HG03196 (cell line): ENCODE results near the gene PRR9.
"Not testable (repeated sequence)": the region's sequence is repeated elsewhere in the genome, so short reads cannot be mapped to it uniquely, and the experiment has no call there.

Source experiments
- ATAC-seq: cut with Tn5 transposase; IDR thresholded peaks from one replicate; pipeline ENCODE4 v1.9.1; 2021; ENCODE audit not compliant: unreplicated experiment

PRR9 gene, protein sequence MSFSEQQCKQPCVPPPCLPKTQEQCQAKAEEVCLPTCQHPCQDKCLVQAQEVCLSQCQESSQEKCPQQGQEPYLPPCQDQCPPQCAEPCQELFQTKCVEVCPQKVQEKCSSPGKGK

DNA sequence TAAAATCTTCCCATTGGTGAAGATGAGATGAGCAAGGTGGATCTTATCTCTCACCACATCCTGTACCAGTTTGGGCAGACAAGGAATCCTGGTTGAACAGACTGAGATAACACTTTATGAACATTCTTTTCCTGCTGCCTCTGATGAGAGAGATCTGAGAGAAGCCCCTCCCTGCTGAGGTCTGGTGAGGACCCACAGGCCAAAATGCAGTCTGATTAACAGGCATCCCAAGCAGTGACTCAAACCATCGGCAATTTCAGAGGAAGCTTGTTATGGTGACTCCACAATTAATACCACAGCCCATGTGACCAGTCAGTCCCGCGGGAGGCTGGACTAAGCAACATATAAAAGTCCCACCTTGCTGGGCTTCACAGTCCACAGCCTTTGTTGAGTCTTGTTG is at the start of gene PRR9:
TSS of gene PRR9 (plus strand) at position 373 of the 400 bp plus-strand sequence. CDS start 561 bp downstream, outside the sequence.
- ATAC-seq: no peak

DNA sequence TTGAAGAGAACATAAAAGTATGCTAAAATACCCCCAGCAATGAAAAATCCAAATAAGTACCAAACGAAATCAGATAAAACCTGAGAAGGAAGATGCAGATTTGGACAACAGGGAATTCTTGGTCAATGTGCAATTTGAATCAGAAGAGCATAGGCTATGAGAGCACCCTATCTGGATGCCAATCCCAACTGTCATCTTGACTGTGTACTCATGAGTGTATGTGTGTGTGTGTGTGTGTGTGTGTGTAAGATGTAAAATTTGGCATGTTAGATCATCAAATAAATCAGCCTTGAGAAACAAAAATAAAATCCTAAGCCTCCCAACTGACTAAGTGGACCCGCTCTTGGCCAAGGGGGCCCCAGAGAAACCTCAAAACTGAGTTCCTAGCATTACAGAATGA is 48.7 kb upstream of the PRR9 start:
- ATAC-seq: no peak

DNA sequence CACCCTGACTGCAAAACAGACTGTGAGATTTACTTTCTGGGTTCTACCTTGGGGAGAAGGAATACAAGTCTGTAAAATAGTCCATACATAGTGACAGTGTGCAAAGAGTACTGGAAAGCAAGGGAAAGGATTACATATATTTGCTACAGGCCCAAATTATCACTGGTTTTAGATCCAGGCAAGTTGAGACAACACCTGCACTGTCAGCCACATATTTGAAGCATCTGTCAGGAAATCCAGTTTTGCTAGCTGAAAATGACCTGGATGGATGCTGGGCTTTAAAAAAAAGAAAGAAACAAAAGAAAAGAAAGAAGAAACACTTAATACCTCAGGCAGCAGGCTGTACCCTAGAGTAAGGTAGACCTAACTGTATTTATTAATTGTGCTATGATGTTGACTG is 42.8 kb upstream of the PRR9 start:
- no peak for ATAC-seq

DNA sequence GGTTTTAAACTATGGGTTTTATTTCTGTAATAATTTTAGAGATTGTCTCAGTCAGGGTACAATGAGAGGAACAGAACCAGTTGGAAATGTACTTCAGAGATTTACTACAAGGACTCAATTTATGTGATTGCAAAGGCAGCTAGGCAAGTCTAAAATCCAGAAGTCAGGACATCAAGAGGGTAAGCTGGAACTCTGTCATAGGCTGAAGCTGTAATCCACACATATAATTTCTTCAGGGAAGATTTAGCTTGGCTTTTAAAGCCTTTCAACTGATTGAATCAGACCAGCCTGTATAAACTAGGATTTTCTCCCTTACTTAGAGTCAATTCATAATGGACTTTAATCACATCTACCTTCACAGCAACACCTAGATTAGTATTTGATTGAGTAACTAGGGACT is 38.5 kb upstream of the PRR9 start:
- no peak for ATAC-seq

DNA sequence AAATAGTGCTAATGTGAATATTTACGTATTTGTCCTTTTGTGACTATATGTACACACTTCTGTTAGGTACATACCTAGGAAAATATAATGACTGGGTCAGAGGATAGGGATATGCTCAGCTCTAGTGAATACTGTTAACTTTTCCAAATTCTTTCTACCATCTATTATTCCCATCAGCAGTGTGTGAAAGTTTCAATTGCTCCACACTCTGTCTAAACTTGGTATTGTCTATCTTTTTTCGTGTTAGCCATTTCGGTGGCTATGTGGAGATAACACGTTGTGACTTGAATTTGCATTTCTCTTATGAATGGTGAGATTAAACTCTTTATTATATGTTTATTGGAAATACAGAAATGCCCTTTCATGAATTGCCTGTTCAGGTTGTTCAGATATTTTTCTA is 36.8 kb upstream of the PRR9 start:
- no peak for ATAC-seq

DNA sequence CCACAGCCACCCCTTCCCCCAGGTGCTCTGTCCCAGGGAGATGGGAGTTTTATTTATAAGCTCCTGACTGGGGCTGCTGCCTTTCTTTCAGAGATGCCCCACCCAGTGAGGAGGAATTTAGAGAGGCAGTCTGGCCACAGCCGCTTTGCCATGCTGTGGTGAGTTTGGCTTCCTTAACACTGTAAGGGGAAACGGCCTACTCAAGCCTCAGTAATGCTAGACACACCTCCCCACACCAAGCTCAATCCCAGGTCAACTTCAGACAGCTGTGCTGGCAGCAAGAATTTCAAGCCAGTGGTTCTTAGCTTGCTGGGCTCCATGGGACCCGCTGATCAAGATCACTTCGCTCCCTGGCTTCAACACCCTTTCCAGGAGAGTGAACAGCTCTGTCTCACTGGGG is 29.1 kb upstream of the PRR9 start:
- ATAC-seq: not testable (repeated sequence)

DNA sequence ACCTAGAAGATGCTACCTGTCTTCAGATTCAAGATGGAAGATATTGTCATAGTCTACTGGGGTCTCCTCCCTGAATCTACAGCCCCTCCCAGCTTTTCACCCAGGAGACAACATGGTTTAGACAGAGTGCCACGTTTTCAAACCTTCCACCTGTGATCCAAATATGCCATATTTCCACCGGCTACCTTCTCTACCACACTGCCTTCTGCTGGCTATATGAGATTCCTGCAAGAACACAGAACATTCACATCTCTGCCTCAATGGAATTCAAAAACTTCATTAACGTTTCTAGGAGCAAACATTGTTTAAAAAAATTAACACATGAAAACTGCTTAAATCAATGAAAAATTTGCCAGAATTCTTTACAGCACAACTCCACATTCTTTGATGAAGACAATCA is 27.0 kb upstream of the PRR9 start:
- ATAC-seq: no peak

DNA sequence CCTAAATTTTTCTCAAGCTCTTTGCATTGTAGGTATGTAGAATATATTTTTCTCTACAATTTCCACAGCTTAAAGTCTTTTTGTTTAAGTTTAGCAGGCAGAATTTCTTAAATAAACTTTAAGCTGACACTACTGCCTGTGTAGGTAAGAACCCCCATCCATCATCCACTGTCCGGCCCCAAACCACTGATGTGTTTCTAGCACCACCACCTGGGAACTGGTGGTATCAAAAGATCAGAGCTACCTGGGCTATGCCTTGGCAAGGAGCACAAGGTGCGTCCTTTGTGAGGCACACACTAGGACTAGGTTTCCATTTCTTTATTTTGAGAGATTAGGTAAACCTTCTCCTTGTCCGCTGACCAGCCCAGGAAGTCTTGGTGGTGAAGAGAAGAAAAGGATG is 24.7 kb upstream of the PRR9 start:
- no peak for ATAC-seq

DNA sequence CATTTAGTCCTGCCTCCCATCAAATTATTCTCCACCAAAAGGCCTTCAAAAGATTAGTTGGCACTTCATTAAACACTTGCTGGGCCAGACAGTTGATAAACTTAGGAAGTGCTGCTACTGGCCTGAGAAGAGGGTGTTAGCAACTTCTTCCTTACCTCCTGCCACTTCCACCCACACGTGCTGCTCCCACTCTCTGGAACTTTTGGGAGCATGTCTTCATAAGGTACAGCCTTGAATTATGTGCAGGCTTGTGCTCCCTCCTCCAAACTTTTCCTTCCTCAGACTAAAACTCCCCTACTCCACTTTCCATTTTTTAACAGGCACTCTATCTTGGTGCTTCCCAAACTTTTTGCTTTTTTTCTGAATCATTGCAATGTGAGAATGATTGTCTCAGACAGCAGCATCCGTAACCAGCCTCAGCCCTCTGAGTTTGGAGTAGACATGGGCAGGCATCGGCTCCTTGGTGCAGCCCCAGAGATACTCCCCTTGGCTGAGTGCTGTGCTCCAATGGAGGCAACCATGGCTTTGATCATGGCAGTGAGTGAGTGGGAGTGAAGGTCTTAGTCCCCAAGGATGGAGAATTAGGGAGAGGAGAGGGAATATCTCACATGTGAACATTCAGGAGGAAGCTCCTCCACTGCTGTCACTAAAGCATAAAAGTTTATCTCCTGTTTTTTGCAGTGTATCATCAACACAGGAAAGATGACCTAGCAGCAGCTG is 22.9 kb upstream of the PRR9 start:
- ATAC-seq: no peak

DNA sequence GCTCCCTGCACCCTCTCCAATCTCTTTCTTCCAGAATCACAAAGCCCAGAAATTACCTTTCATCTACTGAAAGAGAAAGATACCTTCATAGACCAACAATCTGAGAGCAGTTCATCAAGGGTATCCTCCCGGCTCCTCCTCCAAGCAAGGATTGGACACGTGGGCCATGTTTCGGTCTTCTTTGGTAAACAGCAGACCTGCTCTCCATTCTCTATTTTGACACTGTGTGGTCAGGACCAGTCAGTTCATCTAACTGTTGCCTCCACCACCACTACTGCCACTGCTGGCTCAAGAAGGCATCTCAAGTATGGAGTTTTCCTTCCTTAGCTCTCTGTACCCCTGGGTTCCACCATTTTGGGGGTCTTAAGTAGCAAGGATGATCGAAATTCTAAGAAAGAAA is 22.2 kb upstream of the PRR9 start:
- no peak for ATAC-seq

DNA sequence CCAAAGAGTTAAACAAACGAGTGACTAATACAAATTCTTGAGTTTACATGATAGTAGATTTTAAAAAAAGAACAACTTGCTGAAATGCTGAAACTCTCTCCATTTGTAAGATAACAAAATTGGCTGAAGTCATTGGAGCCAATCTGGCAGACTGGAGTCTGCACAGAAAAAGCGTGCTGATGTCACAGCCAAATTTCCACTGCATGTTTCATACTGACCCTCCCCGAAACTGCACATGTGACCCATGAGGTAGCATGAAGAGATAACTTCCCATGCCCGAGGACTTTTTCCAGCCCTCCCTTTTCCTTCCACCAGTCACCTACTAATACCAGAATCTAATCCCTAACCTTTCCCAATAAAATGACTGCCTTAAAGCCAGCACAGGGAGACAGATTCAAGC is 15.4 kb upstream of the PRR9 start:
- no peak for ATAC-seq

DNA sequence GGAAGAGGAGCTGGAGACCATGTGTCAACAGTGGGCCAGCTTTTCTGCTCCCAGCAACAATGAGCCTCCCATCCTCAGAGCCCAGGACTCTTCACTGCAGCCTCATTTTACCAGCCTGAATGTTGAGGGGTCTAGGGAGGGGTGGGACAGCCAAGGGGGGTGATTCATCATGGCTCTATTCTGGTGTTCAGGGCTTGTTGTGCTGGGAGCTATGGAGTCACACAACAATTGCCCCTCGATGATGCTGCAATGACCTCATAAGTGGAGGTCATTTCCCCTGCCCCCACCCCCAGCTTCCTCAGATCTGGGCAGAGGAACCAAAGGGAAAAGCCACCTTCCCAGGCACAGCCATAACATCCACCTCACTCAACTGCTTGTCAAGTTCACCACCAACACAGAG is 14.3 kb upstream of the PRR9 start, which contains the start of gene LELP1:
TSS of gene LELP1 (plus strand) at position 301 of the 400 bp plus-strand sequence. CDS start 1,278 bp downstream, outside the sequence.
- no peak for ATAC-seq

DNA sequence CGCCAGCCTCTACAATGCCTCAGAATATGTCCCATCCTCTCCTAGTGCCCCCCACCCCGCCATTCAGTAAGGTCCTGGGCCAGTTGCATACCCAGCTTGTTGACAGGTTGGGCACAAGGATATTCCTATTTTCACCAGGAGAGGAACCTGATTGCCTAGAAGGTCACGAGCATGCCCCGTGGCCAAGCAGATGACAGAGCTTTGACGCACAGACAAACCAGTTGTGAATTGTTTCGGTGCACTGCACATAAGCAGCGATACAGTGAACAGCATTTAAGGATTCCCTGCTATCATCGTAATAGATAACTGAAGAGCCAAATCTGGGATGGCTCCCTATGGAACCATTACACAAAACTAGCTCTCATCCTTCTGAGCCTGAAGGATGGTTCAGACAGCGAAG is 10.8 kb upstream of the PRR9 start:
- no peak for ATAC-seq

DNA sequence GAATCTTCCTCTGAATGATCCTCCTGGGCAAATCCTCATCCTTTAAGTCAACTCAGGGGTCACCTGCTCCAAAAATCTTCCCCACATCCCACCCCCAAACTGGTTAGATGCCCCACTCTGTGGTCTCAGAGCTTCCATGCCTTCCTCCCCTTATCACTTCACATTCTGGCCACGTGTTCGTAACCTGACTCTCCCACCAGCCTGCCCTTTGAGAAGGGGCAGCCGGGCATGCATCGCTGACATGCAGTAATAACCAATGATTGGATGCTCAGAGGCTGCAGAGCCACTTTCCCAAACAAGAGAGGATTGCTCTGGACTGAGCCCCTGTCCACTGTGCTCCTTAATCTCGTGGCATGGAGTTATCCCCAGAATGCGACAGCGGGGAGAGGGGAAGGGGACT is 7.2 kb upstream of the PRR9 start:
- no peak for ATAC-seq

DNA sequence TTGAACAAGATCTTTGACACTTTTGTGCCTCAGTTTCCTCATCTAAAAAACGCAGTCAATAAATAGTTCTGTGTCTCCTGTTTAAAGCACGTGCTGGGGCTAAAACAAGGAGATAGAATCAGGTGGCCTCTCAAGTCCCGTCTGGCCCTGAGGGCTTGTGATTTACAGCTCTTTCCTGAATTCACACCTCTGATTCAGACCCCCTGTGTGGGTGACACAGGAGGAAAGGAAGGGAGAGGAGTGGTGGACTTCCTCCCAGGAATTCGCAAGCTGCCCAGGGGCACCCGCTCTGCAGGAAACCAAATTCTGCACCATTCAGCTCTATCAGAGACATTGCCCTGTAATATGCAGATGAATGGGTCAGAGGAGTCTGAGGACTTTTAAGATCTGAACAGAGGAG is 5.2 kb upstream of the PRR9 start:
- no peak for ATAC-seq

DNA sequence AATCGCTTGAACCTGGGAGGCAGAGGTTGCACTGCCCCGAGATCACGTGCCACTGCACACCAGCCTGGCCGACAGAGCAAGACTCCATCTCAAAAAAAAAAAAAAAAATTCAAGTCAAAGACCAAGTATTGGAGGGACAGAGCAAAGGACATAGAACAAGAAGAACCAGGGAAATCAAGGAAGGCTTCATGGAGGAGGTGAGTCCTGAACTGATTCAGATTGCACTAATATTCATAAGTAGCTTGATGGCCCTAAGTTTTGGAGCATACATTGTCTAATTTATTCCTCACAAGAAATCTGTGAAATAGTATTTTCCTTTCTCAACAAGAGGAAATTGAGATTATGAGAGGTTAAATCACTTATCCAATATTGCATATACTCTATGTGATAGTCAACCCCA is 3.9 kb upstream of the PRR9 start:
- no peak for ATAC-seq

DNA sequence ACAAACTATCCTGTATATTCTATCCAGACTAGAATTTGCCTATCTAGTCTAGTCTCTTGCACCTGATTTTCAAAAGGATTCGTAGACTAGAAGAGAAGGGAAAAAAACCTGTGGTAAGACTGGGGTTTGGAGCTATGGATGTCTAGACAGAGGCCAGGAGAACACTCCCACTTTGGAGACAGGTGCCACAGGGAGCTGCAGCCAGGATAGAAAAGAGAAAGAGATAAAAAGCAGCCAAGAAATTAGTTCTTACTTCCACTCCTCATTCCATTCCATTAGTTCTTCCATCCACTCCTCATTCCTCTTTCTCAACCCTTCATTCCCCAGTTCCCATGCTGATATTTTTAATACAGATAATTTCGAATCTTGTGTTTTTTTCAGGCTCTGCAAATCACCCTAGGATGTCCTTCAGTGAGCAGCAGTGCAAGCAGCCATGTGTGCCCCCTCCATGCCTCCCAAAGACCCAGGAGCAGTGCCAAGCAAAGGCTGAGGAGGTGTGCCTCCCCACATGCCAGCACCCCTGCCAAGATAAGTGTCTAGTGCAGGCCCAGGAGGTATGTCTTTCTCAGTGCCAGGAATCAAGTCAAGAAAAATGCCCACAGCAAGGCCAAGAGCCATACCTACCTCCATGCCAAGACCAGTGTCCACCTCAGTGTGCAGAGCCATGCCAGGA is 496 bp downstream of the PRR9 start:
- no peak for ATAC-seq

DNA sequence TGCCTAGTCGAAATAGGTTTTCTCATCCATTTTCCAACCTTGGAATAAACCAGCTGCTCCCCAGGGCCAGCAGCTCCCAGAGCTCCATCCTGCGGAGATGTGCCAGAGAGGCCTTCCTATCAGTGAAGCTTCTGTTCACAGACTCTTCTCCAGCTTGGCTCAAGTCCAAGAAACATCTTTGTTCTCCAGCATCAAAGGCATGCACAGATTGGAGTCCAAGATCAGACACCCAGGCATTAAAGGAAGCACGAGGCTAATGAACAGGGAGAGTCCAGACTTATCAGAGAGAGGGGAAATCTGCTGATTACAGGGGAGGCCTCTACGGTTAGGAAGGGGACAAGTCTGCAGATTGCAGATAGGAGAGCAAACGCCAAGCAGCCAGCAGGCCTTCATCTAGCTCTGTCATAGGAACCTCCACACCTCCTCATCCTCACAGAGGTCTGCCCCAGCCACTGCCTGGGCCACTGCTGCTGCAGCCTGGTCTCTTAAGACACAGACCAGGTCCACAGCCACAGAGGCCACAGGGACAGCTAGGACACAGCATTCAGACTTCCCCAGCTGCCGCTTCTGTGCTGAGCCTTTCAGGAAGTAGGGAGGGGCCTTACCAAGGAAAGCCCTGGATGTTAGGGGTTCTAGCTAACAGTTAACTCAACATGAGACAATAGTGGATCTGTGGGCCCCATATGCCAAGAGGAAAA is 3.4 kb downstream of the PRR9 start:
- no peak for ATAC-seq

DNA sequence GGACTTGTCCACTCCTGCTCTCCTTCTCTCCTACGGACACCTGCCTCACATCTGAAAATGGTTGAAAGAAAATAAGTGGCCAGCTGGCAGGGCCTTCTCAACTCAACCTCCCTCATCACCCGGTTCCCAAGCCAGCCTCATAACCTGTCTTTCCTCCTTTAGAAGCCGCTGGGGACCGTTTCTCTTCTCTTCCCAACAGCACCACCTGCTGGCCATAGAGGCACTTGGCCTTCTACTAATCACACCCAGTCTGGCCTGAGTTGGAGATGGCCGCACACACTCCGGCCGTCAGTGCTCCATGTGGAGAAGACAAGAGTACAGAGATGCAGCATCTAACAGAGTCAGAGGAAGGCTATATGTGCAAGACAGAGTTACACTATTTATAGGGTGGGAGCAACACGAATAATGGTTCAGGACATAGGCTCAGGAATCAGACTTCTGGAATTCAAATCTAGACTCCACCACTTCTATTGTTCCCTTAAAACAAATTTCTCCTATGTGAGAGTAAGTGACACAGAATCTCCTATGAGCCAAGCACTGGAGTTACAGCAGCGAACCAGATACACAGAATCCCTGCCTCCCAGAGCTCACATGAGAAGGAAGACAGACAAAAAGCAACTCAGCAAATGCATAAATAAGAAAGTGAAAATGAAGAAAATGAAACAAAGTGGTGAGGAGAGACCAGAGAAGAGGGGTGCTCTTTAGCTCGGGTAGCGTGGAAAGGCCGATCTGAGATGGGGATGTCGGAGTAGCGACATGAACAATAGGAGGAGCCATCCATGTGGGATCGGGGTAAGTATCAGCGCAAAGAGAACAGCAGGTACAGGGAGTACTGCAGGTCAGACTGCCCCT is 5.9 kb downstream of the PRR9 start:
- not testable (repeated sequence) for ATAC-seq

DNA sequence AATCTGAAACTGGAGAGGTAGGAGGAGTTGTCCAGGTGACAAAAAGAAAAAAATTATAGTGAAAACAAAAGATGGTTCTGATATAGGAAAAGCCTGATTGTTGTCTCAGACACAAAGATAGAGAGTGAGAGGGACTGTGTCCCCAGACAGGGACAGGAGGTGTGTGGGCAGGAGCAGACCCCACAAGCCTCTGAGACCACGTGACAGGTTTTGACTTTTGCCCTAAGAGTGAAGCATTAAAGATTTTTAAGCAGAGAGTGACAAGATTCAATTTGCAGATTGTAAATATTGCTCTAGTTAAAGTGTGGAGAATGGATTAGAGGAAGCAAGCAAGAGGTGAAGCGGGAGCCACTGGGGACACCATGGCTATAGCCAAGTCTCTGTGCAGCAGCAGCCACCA is 10.4 kb downstream of the PRR9 start:
- no peak for ATAC-seq

DNA sequence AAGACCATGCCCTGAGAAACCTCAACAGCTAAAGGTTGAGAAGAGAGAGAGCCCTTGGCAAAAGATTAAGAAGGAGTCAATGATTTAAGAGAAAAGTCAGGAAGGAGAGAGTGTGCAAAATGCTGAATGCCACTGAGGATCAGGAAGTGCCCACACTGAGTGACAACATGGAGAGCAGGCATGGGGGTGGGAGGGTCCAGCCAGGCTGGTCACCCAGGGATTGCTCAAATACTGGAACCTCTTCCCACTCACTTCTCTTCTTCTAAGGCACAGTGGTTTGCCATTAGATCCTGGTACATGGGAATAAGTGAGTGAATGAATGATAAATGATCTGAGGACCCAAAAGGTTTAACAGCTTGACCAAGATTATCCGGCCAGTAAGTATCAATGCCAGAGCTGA is 11.1 kb downstream of the PRR9 start:
- no peak for ATAC-seq
